ENCODE measurements around the gene PABPC5.

PABPC5 gene

GRCh38 chrX:91434351-91435168, at the start of gene PABPC5:
Gene PABPC5, plus strand, starts transcription at chrX:91434839. Its CDS starts 739 bp downstream, at chrX:91435578.
- in situ Hi-C loops (cut with HindIII; ENCODE audit: low sequenced_read_pairs): no loop called here

- in situ Hi-C loops (cut with HindIII; ENCODE audit: low sequenced_read_pairs): no loop called here
Observed at GRCh38 chrX:91389026-91389425, 45.6 kb upstream of the PABPC5 start.

DNA sequence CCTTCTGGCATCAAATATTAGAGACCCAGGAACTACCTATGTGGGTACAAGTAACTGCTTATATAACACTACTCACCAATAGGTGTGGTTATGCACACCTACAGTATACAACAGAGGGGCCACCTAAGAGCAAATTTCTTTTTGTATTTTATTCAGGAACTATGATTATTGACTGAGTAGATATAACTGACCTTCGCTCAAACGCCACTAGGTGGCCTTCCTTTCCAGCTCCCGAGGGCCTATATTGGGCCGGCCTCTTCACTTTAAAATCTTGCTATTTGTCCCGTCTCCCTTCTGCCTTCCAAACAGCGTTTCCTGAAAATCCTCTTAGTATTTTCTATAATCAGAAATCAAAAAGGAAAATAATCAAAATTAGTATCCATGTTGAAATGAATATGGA, 19.9 kb upstream of the PABPC5 start:
- in situ Hi-C loops (cut with HindIII; ENCODE audit: low sequenced_read_pairs): no loop called here

DNA sequence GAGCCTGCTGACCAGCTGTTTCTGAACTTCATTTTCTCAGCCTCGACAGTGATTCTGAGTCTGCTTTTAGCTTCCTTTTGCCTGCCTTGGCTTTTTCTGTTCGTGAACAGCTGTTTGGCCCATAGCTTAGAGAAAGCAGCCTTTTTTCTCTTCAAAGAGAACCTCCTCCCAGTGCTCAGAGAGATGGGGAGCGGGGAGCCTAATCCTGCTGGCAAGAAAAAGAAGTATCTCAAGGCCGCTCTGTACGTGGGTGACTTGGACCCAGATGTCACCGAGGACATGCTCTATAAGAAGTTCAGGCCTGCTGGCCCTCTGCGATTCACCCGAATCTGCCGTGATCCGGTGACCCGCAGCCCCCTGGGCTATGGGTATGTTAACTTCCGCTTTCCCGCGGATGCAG, 756 bp downstream of the PABPC5 start:
- in situ Hi-C loops (cut with HindIII; ENCODE audit: low sequenced_read_pairs): no loop called here
